HG03139 (cell line): ENCODE measurements around the gene PDZK1.
"Not testable (repeated sequence)": the region's sequence is repeated elsewhere in the genome, so short reads cannot be mapped to it uniquely, and the experiment has no call there.

ENCODE experiments used
- ATAC-seq: cut with Tn5 transposase; IDR thresholded peaks from one replicate; pipeline ENCODE4 v1.9.1; 2021; ENCODE audit not compliant: unreplicated experiment

PDZK1 gene

GRCh38 chr1:145665015-145665414, 42.2 kb downstream of the PDZK1 start:
- not testable (repeated sequence) for ATAC-seq

GRCh38 chr1:145662502-145662901, 44.7 kb downstream of the PDZK1 start:
- ATAC-seq: not testable (repeated sequence)

GRCh38 chr1:145656245-145656943, 50.8 kb downstream of the PDZK1 start:
- not testable (repeated sequence) for ATAC-seq

GRCh38 chr1:145643990-145644389, 63.2 kb downstream of the PDZK1 start:
- ATAC-seq: not testable (repeated sequence)

- ATAC-seq: not testable (repeated sequence)
Measured at GRCh38 chr1:145641886-145642285, 65.3 kb downstream of the PDZK1 start.

- ATAC-seq: not testable (repeated sequence)
Measured at GRCh38 chr1:145636237-145636636, 70.9 kb downstream of the PDZK1 start.

GRCh38 chr1:145622177-145622576, 85.0 kb downstream of the PDZK1 start:
- not testable (repeated sequence) for ATAC-seq
